ENCODE results near the gene RTCB.
A peak's percentile ranks its signal among the peaks of the same experiment; 100 is the strongest.

Gene RTCB

GRCh38 chr22:32339190-32340012 lies 72.6 kb downstream of the RTCB start:
- no peak overlapping the region for H3K27ac ChIP-seq
- TF ChIP-seq, protein P1, sequence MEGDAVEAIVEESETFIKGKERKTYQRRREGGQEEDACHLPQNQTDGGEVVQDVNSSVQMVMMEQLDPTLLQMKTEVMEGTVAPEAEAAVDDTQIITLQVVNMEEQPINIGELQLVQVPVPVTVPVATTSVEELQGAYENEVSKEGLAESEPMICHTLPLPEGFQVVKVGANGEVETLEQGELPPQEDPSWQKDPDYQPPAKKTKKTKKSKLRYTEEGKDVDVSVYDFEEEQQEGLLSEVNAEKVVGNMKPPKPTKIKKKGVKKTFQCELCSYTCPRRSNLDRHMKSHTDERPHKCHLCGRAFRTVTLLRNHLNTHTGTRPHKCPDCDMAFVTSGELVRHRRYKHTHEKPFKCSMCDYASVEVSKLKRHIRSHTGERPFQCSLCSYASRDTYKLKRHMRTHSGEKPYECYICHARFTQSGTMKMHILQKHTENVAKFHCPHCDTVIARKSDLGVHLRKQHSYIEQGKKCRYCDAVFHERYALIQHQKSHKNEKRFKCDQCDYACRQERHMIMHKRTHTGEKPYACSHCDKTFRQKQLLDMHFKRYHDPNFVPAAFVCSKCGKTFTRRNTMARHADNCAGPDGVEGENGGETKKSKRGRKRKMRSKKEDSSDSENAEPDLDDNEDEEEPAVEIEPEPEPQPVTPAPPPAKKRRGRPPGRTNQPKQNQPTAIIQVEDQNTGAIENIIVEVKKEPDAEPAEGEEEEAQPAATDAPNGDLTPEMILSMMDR (IDR thresholded peaks at IDR 0.05), result no peak
- no peak overlapping the region for H3K4me3 ChIP-seq
- no peak for DNase-seq
- no peaks in the 10 kb centered on the region for H3K9me3 ChIP-seq
- H3K4me1 ChIP-seq, result no peaks in the 10 kb centered on the region
- peaks cover 0 to 25% of the 10 kb centered on the region in 2 donors for H3K27me3 ChIP-seq
- H3K36me3 ChIP-seq, result no peaks in the 10 kb centered on the region
- intact Hi-C loops (cut with DNase I; ENCODE audit: low total_unique reads), result no loop called here

GRCh38 chr22:32338757-32339156 lies 73.3 kb downstream of the RTCB start:
- intact Hi-C loops (cut with DNase I; ENCODE audit: low total_unique reads), result no loop called here
- no peaks in the 10 kb centered on the region for H3K4me1 ChIP-seq

More at GRCh38 chr22:32338757-32339156, 73.3 kb downstream of the RTCB start:
- peak in 1 of 2 donors; percentile 11 for DNase-seq
- TF ChIP-seq, protein P1 (IDR thresholded peaks at IDR 0.05), result no peak
- peaks cover 0 to 25% of the 10 kb centered on the region in 2 donors for H3K27me3 ChIP-seq
- H3K4me3 ChIP-seq, result no peak overlapping the region
- no peak overlapping the region for H3K27ac ChIP-seq
- no peaks in the 10 kb centered on the region for H3K36me3 ChIP-seq
- no peaks in the 10 kb centered on the region for H3K9me3 ChIP-seq

Measured in tibial artery (tissue), 4 donors.